Upper lobe of right lung (tissue), 1 donor: ENCODE measurements around the gene PCSK5. TPM values are rescaled to one million over a fixed set of nuclear protein-coding genes. Genes with fewer than 3 reads are reported as not detected.
"Not testable (repeated sequence)": the region's sequence is repeated elsewhere in the genome, so short reads cannot be mapped to it uniquely, and the experiment has no call there.

Experiments
- ATAC-seq: fragments of 200-7000 bp; cut with Tn5 transposase; one replicate; pipeline ENCODE4 v1.9.1; 2020; ENCODE audit warnings: mild to moderate bottlenecking, moderate library complexity
- DNase-seq: peaks from one replicate; pipeline ENCODE4 v3.0.0-alpha.2; 2020
- H3K27ac ChIP-seq: fragments of 200-600 bp; one replicate; pipeline ENCODE4 v1.8.0; 2022
- H3K27me3 ChIP-seq: fragments of 200-600 bp; one replicate; pipeline ENCODE4 v1.8.0; 2022; ENCODE audit warnings: mild to moderate bottlenecking
- H3K36me3 ChIP-seq: fragments of 200-600 bp; one replicate; pipeline ENCODE4 v1.8.0; 2022
- H3K4me1 ChIP-seq: fragments of 200-600 bp; one replicate; pipeline ENCODE4 v1.8.0; 2022
- H3K4me3 ChIP-seq: fragments of 200-600 bp; one replicate; pipeline ENCODE4 v1.8.0; 2022; ENCODE audit warnings: mild to moderate bottlenecking
- H3K9me3 ChIP-seq: fragments of 200-600 bp; one replicate; pipeline ENCODE4 v1.8.0; 2022
- CTCF ChIP-seq: fragments of 200-600 bp; IDR thresholded peaks from one replicate; pipeline ENCODE4 v1.8.0; 2022; ENCODE audit warnings: antibody characterized with exemption
- intact Hi-C: fragments of 100-400 bp; cut with DNase I; formaldehyde crosslinking; loops from one replicate; pipeline ENCODE4 v1.11.0; 2022
- total RNA-seq: library from RNA; stranded (reverse); fragmentation: NEBNext Ultra II Directional; extraction: Animal tissue kit (Norgen Biotek cat#: 25700); gene quantifications from one replicate; pipeline ENCODE4 v1.2.1, GENCODE V29; 2021
- donor health status: DM: no; HTN: yes; CAD: no; lungs with severe emphysema.

The PCSK5 gene
- total RNA-seq, 1 donor from 2014 or later, result 18.1 TPM

DNA sequence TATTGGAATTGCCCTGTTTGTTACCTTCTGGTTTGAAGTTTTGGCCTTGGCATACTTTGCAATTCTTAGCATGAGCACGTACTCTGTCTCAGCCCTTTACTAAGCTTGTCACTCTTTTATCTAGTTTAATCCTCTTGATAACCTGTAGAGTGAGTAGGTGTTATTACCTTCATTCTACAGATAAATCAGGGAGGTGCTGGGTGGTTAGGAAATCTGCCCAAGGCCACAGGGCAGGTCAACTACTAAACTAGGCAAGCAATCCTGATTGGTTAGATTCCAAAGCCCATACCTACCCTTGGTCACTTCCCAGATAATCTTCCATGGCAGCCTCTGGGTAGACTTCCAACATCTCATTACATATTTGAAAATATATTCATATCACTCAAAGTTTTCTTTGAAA, 65.7 kb downstream of the PCSK5 start:
- Histone ChIP-seq H3K27ac (no peak overlapping the region), H3K4me1 (no peaks in the 10 kb centered on the region), H3K4me3 (no peak overlapping the region), H3K9me3 (no peaks in the 10 kb centered on the region), H3K27me3 (no peaks in the 10 kb centered on the region), H3K36me3 (no peaks in the 10 kb centered on the region)
- ATAC-seq, result no peak
- TF ChIP-seq CTCF, result no peak
- DNase-seq, result no peak
- intact Hi-C loops, result no loop called here

- TF ChIP-seq CTCF, result no peak
- DNase-seq (no peak), ATAC-seq (no peak)
- no peaks in the 10 kb centered on the region for H3K9me3 ChIP-seq
- H3K4me3 ChIP-seq, result no peak overlapping the region
- peaks cover 6% of the 10 kb centered on the region for H3K4me1 ChIP-seq
- intact Hi-C loops, result no loop called here
- no peaks in the 10 kb centered on the region for H3K36me3 ChIP-seq
- no peaks in the 10 kb centered on the region for H3K27me3 ChIP-seq
- H3K27ac ChIP-seq, result no peak overlapping the region
These were observed 66.6 kb downstream of the PCSK5 start for GRCh38 chr9:75957116-75957515.

GRCh38 chr9:75958226-75958625, 67.8 kb downstream of the PCSK5 start:
- no peak for TF ChIP-seq CTCF
- Histone ChIP-seq H3K4me1 (peaks cover 8% of the 10 kb centered on the region), H3K36me3 (no peaks in the 10 kb centered on the region), H3K9me3 (no peaks in the 10 kb centered on the region), H3K4me3 (no peak overlapping the region), H3K27ac (no peak overlapping the region), H3K27me3 (no peaks in the 10 kb centered on the region)
- no peak for DNase-seq
- intact Hi-C loops, result no loop called here
- ATAC-seq, result no peak

GRCh38 chr9:75960551-75960950, 70.1 kb downstream of the PCSK5 start:
- H3K9me3 ChIP-seq, result no peaks in the 10 kb centered on the region
- H3K27me3 ChIP-seq, result no peaks in the 10 kb centered on the region
- no peak overlapping the region for H3K4me3 ChIP-seq
- no peak overlapping the region for H3K27ac ChIP-seq
- peaks cover 8% of the 10 kb centered on the region for H3K4me1 ChIP-seq
- intact Hi-C loops, result no loop called here
- no peak for DNase-seq
- H3K36me3 ChIP-seq, result no peaks in the 10 kb centered on the region
- ATAC-seq, result no peak
- TF ChIP-seq CTCF, result no peak

- peak; percentile 80 for ATAC-seq
- no peak overlapping the region for H3K27ac ChIP-seq
- H3K4me1 ChIP-seq, result peaks cover 8% of the 10 kb centered on the region
- no peaks in the 10 kb centered on the region for H3K27me3 ChIP-seq
- no peaks in the 10 kb centered on the region for H3K9me3 ChIP-seq
- intact Hi-C loops, result no loop called here
- DNase-seq, result peak; percentile 81
- H3K36me3 ChIP-seq, result no peaks in the 10 kb centered on the region
- TF ChIP-seq CTCF, result no peak
- no peak overlapping the region for H3K4me3 ChIP-seq
These were observed 71.7 kb downstream of the PCSK5 start for GRCh38 chr9:75962013-75962661.

GRCh38 chr9:75962662-75963036, 72.2 kb downstream of the PCSK5 start:
- no peak for TF ChIP-seq CTCF
- Histone ChIP-seq H3K36me3 (no peaks in the 10 kb centered on the region), H3K9me3 (no peaks in the 10 kb centered on the region), H3K4me3 (no peak overlapping the region), H3K27me3 (no peaks in the 10 kb centered on the region), H3K27ac (no peak overlapping the region), H3K4me1 (peaks cover 8% of the 10 kb centered on the region)
- ATAC-seq, result peak; percentile 12
- no peak for DNase-seq
- intact Hi-C loops, result no loop called here

- H3K27ac ChIP-seq, ATAC-seq, H3K27me3 ChIP-seq, H3K36me3 ChIP-seq, H3K4me1 ChIP-seq, intact Hi-C loops, H3K4me3 ChIP-seq, H3K9me3 ChIP-seq, DNase-seq: not testable (repeated sequence)
These were observed 72.8 kb downstream of the PCSK5 start for GRCh38 chr9:75963321-75963720.
